GM23338 (cell line): Measurements from ENCODE around the gene GIMAP4. TPM values are rescaled to one million over a fixed set of nuclear protein-coding genes. Genes with fewer than 3 reads are reported as not detected.

ENCODE experiments used
- ATAC-seq: fragments of 200-7000 bp; cut with Tn5 transposase; 3 replicates; pipeline ENCODE4 v1.9.1; 2020
- DNase-seq: peaks from one replicate; pipeline ENCODE4 v3.0.0-alpha.2; 2015; ENCODE audit warnings: low spot score
- H2AFZ ChIP-seq: fragments of 200-600 bp; sonication (generic); 2 replicates; pipeline ENCODE4 v1.8.0; 2016; ENCODE audit warnings: antibody characterized with exemption, mild to moderate bottlenecking, moderate library complexity
- H3F3A ChIP-seq: fragments of 200-600 bp; sonication (generic); replicated peaks from 2 replicates; pipeline ENCODE4 v1.8.0; 2017; ENCODE audit warnings: antibody characterized with exemption, mixed run types, low read depth
- H3K27ac ChIP-seq: fragments of 200-600 bp; sonication (generic); 2 replicates; pipeline ENCODE4 v1.6.1; 2016; ENCODE audit warnings: low read depth
- H3K27me3 ChIP-seq: fragments of 200-600 bp; sonication (generic); 2 replicates; pipeline ENCODE4 v1.8.0; 2016; ENCODE audit warnings: mild to moderate bottlenecking, mixed run types, moderate library complexity; ENCODE audit not compliant: insufficient read depth
- H3K36me3 ChIP-seq: fragments of 200-600 bp; sonication (generic); 2 replicates; pipeline ENCODE4 v1.8.0; 2016; ENCODE audit warnings: mild to moderate bottlenecking; ENCODE audit not compliant: insufficient read depth
- H3K4me1 ChIP-seq: fragments of 200-600 bp; sonication (generic); 2 replicates; pipeline ENCODE4 v1.8.0; 2016; ENCODE audit warnings: mild to moderate bottlenecking, moderate library complexity; ENCODE audit not compliant: insufficient read depth
- H3K4me2 ChIP-seq: fragments of 200-600 bp; sonication (generic); 2 replicates; pipeline ENCODE4 v1.7.1; 2017; ENCODE audit warnings: mixed run types
- H3K4me3 ChIP-seq: fragments of 200-600 bp; sonication (generic); 2 replicates; pipeline ENCODE4 v1.6.1; 2016; ENCODE audit warnings: mixed run types
- H3K79me2 ChIP-seq: fragments of 200-600 bp; sonication (generic); replicated peaks from 2 replicates; pipeline ENCODE4 v1.8.0; 2017; ENCODE audit warnings: mild to moderate bottlenecking; ENCODE audit not compliant: insufficient read depth
- H3K9me2 ChIP-seq: fragments of 200-600 bp; sonication (generic); 2 replicates; pipeline ENCODE4 v1.8.0; 2017; ENCODE audit not compliant: insufficient read depth
- H4K20me1 ChIP-seq: fragments of 200-600 bp; sonication (generic); replicated peaks from 2 replicates; pipeline ENCODE4 v1.8.0; 2017; ENCODE audit warnings: mild to moderate bottlenecking; ENCODE audit not compliant: insufficient read depth
- H3K27ac Mint-ChIP-seq: 2 replicates; pipeline ENCODE4 v1.8.0; 2020; ENCODE audit warnings: inconsistent platforms, mild to moderate bottlenecking, moderate library complexity, mixed read lengths
- H3K27me3 Mint-ChIP-seq: 3 replicates; pipeline ENCODE4 v1.8.0; 2022; ENCODE audit warnings: low read depth, mild to moderate bottlenecking, moderate library complexity, mixed read lengths, inconsistent platforms; ENCODE audit not compliant: insufficient read depth, poor library complexity
- H3K36me3 Mint-ChIP-seq: 3 replicates; pipeline ENCODE4 v1.8.0; 2021; ENCODE audit warnings: low read depth, mild to moderate bottlenecking, inconsistent platforms, moderate library complexity, mixed read lengths
- H3K4me1 Mint-ChIP-seq: 3 replicates; pipeline ENCODE4 v1.8.0; 2020; ENCODE audit warnings: mild to moderate bottlenecking, inconsistent platforms, mixed read lengths
- H3K4me3 Mint-ChIP-seq: 3 replicates; pipeline ENCODE4 v1.8.0; 2021; ENCODE audit warnings: moderate library complexity, mild to moderate bottlenecking, inconsistent platforms, mixed read lengths
- H3K9me3 Mint-ChIP-seq: 3 replicates; pipeline ENCODE4 v1.8.0; 2020; ENCODE audit warnings: moderate library complexity, mild to moderate bottlenecking, inconsistent platforms, mixed read lengths
- CTCF ChIP-seq, 2 experiments: fragments of 200-600 bp in 1 of 2; sonication (generic) in 1 of 2; conservative IDR thresholded peaks; 2 replicates each; pipeline versions ENCODE4 v1.5.1 to v1.6.1; 2016 to 2017; ENCODE audit warnings: antibody characterized with exemption in 2 of 2, low read depth in 2 of 2, mild to moderate bottlenecking in 2 of 2, moderate library complexity in 1 of 2
- NANOG ChIP-seq: IDR thresholded peaks from 2 replicates; pipeline ENCODE4 v1.6.1; 2016; ENCODE audit warnings: antibody characterized with exemption, borderline replicate concordance
- ZNF114 ChIP-seq: fragments of 250-450 bp; sonication (Bioruptor Pico); IDR thresholded peaks from 2 replicates; pipeline ENCODE4 v1.5.0; 2020; ENCODE audit warnings: mild to moderate bottlenecking, moderate library complexity
- ZNF331 ChIP-seq: fragments of 250-450 bp; sonication (Bioruptor Pico); IDR thresholded peaks from 2 replicates; pipeline ENCODE4 v1.5.0; 2020; ENCODE audit warnings: low read depth, mild to moderate bottlenecking, moderate library complexity
- ZNF462 ChIP-seq: fragments of 250-450 bp; sonication (Bioruptor Pico); IDR thresholded peaks from 2 replicates; pipeline ENCODE4 v1.5.0; 2020; ENCODE audit warnings: mild to moderate bottlenecking, moderate library complexity
- polyA plus RNA-seq: library from polyadenylated mRNA; unstranded; fragments of >200 nt; fragmentation: Nextera tagmentation; extraction: Ambion mirVana; gene quantifications from 2 replicates; pipeline ENCODE4 v1.2.1, GENCODE V29; 2016
- total RNA-seq: library from RNA; depleted of rRNA; stranded (reverse); fragments of >200 nt; shearing (Covaris generic); gene quantifications from 2 replicates; pipeline ENCODE4 v1.2.3, GENCODE V29; 2014

The GIMAP4 gene
- total and polyA plus RNA-seq, 2 experiments from 2014 or later, result not detected

- Histone ChIP-seq H3K27me3 (no peaks in the 10 kb centered on the region), H3K4me2 (no peak overlapping the region), H3K27ac (no peak overlapping the region), H3F3A (no peaks in the 10 kb centered on the region), H3K79me2 (no peaks in the 10 kb centered on the region), H3K4me1 (no peaks in the 10 kb centered on the region), H4K20me1 (no peaks in the 10 kb centered on the region), H3K4me3 (no peak overlapping the region), H2AFZ (no peak overlapping the region), H3K36me3 (peaks cover 6% of the 10 kb centered on the region; the same call in 1 of the 2 replicates), H3K9me2 (no peaks in the 10 kb centered on the region; the same call in none of the 2 replicates)
- H3K9me3 Mint-ChIP-seq, result peaks cover 65% of the 10 kb centered on the region
- no peaks in the 10 kb centered on the region for H3K4me1 Mint-ChIP-seq
- peaks cover 5% of the 10 kb centered on the region for H3K27me3 Mint-ChIP-seq
- ATAC-seq (no peak), DNase-seq (no peak)
- peaks cover 23% of the 10 kb centered on the region for H3K36me3 Mint-ChIP-seq
- no peak overlapping the region for H3K27ac Mint-ChIP-seq
- H3K4me3 Mint-ChIP-seq, result no peak overlapping the region
- TF ChIP-seq ZNF462 (no peak), ZNF331 (CRISPR knock-in tag) (no peak), NANOG (no peak), CTCF (conservative IDR thresholded peaks at IDR 0.05; ENCODE audit: low read depth in 2 of 2) (no peak), ZNF114 (CRISPR knock-in tag) (no peak)
Measured at GRCh38 chr7:150594805-150595204, 27.6 kb downstream of the GIMAP4 start.
